Activated CD8-positive, alpha-beta memory T cell treated with anti-CD3 and anti-CD28 coated beads for 4 hours (primary cell): ENCODE data around the gene ZNF219.

Experiments
- DNase-seq, 2 donors: peaks; one replicate each; pipeline ENCODE4 v3.0.0-alpha.2; 2020; ENCODE audit warnings: low read depth in 2 of 2

Gene ZNF219

DNA sequence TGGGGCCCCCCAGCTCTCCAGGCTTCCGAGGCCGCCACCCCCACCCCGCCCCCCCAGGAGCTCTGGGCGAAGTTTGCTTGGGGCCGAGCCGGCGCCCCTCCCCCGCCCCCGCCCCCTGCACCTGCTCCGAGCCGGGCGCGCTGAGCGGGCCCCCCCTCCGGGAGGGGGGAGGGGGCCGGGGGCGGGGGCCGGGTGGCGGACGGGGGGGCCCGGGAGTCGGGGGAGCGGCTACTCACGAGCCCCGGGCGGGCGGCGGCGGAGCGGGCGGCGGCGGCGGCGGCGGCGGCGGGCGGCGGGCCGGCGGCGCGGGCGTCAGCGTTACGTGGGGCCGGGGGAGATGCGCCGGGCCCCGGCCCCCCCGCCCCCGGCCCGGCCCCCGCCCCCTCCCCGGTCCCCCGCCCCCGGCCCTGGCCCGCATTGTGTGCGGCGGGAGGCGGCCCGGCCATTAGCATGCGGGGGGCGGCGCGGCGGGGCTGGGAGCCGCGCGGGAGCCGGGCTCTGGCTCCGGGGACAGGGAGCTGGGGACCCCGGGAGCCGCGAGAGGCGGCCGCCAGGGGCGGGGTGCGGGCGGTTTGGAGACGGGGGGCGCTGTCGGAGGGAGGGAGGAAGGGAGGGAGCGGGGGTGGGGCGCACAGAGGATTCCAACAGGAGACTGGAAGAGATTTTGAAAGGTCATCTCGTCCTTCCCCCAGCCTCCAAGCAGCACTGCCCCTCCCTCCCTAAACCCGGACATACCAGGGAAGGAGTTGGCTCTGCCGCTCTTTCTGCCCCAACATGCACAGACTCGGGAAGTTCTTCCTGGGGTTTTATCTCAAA, at the start of gene ZNF219:
Gene ZNF219 (minus strand): TSS at position 580 of the 816 bp plus-strand sequence. CDS start 5,064 bp downstream, outside the sequence.
- DNase-seq: no peak

DNA sequence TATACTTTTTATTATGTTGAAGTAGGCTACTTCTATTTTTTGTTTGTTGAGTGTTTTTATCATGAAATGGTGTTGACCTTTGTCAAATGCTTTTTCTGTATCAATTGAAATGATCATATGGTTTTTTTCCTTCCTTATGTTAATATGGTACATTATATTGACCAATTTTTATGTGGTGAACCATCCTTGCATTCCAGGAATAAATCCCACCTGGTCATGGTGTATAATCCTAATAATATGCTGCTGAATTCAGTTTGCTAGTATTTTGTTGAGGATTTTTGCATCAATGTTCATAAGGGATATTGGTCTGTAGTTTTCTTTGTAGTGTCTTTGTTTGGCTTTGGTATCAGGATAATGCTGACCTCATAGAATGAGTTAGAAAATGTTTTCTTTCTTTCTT, 47.0 kb upstream of the ZNF219 start:
- no peak for DNase-seq

- DNase-seq: no peak
Observed at GRCh38 chr14:21142357-21142756, 43.9 kb upstream of the ZNF219 start.

GRCh38 chr14:21136024-21136423, 37.6 kb upstream of the ZNF219 start:
- DNase-seq: no peak

DNA sequence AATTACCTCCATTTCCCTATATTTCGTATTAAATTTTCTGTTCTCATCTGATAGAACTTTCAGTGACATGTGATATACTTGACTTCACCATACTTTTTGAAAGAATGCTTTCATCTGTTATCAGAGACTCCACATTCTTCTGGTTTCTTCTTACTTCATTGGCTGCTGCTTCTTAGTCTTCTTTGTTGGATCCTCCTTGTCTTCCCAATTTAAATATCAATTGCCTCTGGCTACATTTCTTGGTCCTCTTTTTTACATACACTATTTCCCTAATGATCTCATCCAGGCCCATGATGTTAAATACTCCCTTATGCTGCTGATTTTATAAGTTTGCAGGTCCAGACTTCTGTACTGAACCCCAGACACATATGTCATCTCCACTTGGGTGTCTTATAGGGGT, 35.4 kb upstream of the ZNF219 start:
- no peak for DNase-seq

- DNase-seq: no peak
Observed at GRCh38 chr14:21123429-21123828, 25.0 kb upstream of the ZNF219 start.

- no peak for DNase-seq
Observed at GRCh38 chr14:21121122-21121521, 22.7 kb upstream of the ZNF219 start.

DNA sequence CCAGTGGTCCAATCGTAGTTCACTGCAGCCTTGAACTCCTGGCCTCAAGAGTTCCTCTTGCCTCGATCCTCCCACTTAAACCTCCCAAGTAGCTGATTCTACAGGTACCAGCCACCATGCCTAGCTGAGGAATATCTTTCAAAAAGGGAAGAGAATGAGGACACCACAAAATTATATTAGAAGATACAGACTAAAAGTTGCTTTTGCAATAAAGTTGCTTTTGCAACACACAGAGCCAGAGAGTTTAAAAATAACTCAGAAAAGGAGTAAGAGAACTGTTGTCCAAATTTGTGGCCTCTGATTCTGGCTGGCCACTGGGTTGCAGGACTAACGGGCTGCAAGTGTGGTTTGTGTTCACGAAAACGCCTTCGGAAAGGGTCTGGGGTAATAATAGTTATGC, 22.2 kb upstream of the ZNF219 start:
- no peak for DNase-seq

GRCh38 chr14:21118933-21119332, 20.5 kb upstream of the ZNF219 start:
- DNase-seq: no peak

GRCh38 chr14:21113369-21113768, 14.9 kb upstream of the ZNF219 start:
- DNase-seq: no peak

DNA sequence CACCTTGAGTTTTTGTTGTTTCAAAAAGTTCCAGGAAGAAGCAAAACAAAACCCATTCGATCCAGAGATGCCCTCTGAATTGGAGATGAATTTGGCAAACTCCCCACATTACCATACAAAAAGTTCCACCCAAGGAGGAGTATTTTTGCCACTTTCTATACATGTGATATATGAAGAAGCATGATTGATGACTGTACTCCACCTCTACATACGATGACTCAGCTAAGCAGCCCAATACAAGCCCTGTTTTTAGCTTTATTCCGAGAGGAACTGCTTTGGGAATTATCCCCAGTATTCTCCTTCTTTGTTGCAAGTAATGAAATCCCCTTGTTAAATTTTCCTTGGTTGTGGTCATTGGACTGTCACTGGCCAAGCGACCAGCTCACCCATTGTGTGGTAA, 13.8 kb upstream of the ZNF219 start:
- no peak for DNase-seq

- no peak for DNase-seq
Observed at GRCh38 chr14:21109377-21110138, 11.1 kb upstream of the ZNF219 start.

DNA sequence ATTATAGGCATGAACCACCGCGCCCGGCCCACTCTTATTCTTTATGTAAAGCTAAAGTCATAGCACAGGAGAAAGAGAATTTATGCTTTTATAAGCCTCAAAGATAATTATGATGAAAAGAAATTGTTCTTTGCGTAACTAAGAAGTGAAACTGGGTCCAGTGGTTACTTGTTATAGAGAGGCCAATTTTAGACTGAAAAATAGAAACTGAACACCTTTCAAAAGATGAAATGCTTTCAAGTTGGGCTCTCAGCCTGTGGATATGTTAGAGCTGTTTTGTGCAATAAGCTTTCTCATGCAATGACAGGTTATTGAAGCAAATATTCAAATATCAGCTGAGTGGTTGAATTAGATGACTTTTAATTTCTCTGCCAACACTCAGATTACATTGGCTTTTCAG, 10.3 kb upstream of the ZNF219 start:
- DNase-seq: no peak

DNA sequence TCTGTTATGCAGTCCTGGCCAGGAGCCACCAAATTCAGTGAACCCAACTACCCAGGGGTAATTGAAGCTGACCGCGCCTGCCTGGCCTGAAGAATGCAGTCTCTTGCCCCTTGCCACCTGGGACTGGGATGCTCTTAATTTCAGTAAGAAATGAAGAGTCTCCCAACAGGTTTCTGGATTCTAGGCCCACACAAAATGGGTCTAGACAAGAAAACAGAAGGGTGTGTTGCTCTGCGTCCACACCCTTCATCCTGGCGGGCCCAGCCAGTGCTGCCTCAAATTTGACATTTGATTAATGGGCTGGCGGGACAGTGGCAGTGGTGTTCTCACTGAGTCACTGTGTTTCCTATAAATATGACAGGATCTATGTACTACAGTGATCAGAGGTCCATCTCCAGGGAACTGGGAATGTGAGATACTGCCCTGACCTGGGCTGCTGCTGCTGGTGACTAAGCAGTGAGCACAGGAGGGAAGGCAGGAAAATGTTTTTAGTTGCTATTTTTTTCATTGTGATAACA, 8.9 kb upstream of the ZNF219 start:
- no peak for DNase-seq

- DNase-seq: peak; percentile 49 to 56
Observed at GRCh38 chr14:21106498-21107282, 8.2 kb upstream of the ZNF219 start.

- DNase-seq: no peak
Observed at GRCh38 chr14:21106176-21106497, 7.7 kb upstream of the ZNF219 start.

- no peak for DNase-seq
Observed at GRCh38 chr14:21105095-21105494, 6.6 kb upstream of the ZNF219 start.

- DNase-seq: peak in 1 of 2 donors; percentile 42
Observed at GRCh38 chr14:21104448-21105060, 6.1 kb upstream of the ZNF219 start.

- peak; percentile 87 to 88 for DNase-seq
Observed at GRCh38 chr14:21103710-21104447, 5.4 kb upstream of the ZNF219 start.

DNA sequence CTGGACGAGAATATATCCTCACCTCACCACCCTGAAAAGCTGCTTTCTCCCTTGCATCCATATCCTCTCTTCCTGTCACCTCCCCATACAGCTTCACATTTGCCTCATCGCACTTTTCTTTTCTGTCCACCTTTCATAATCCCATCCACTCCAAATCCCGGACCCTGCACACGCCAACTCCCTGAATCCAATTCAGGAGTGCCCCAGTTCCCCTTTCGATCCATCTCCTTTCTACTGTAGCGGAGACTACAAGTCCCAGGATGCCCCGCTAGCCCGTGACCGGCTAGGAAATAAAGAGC, 4.9 kb upstream of the ZNF219 start:
- no peak for DNase-seq
